Liver (tissue), 9 donors: ENCODE data around the gene LCMT2. TPM values are rescaled to one million over a fixed set of nuclear protein-coding genes. Genes with fewer than 3 reads are reported as not detected.

ENCODE experiments used
- DNase-seq: peaks from one replicate; pipeline ENCODE4 v3.0.0-alpha.2; 2017; ENCODE audit warnings: low spot score
- H3K27ac ChIP-seq, 2 donors: one replicate each; pipeline ENCODE4 v1.7.0; 2013; ENCODE audit warnings: inconsistent platforms in 2 of 2, low read length in 2 of 2, control low read depth in 1 of 2, low read depth in 1 of 2, mild to moderate bottlenecking in 1 of 2
- H3K27me3 ChIP-seq, 4 donors: one replicate each; pipeline versions ENCODE4 v1.6.1 to v1.7.0; 2013; ENCODE audit warnings: low read length in 3 of 4, inconsistent platforms in 1 of 4, mild to moderate bottlenecking in 1 of 4, moderate library complexity in 1 of 4; ENCODE audit not compliant: control insufficient read depth in 4 of 4, insufficient read depth in 4 of 4
- H3K36me3 ChIP-seq, 4 donors: one replicate each; pipeline versions ENCODE4 v1.6.1 to v1.7.0; 2013; ENCODE audit warnings: low read length in 3 of 4, mild to moderate bottlenecking in 3 of 4, low read depth in 1 of 4, moderate library complexity in 1 of 4; ENCODE audit not compliant: control insufficient read depth in 4 of 4, insufficient read depth in 3 of 4
- H3K4me1 ChIP-seq, 4 donors: one replicate each; pipeline versions ENCODE4 v1.6.1 to v1.7.0; 2013; ENCODE audit warnings: low read length in 3 of 4, mild to moderate bottlenecking in 3 of 4, moderate library complexity in 1 of 4; ENCODE audit not compliant: control insufficient read depth in 4 of 4, insufficient read depth in 4 of 4
- H3K4me3 ChIP-seq, 3 donors: one replicate each; pipeline versions ENCODE4 v1.6.1 to v1.7.0; 2013; ENCODE audit warnings: low read length in 3 of 3, control low read depth in 1 of 3, low read depth in 1 of 3, mild to moderate bottlenecking in 1 of 3
- H3K9ac ChIP-seq, 2 donors: one replicate each; pipeline ENCODE4 v1.7.0; 2013; ENCODE audit warnings: low read length in 2 of 2, mild to moderate bottlenecking in 2 of 2, moderate library complexity in 2 of 2, control low read depth in 1 of 2, low read depth in 1 of 2
- H3K9me3 ChIP-seq, 4 donors: one replicate each; pipeline versions ENCODE4 v1.6.1 to v1.7.0; 2013; ENCODE audit warnings: low read length in 3 of 4; ENCODE audit not compliant: control insufficient read depth in 4 of 4
- ATF3 ChIP-seq: IDR thresholded peaks from 2 replicates; pipeline ENCODE4 v1.6.1; 2016; ENCODE audit warnings: antibody characterized with exemption
- EGR1 ChIP-seq, 2 donors: IDR thresholded peaks; 2 replicates each; pipeline ENCODE4 v1.6.1; 2016 to 2018; ENCODE audit warnings: antibody characterized with exemption in 2 of 2, low read depth in 2 of 2
- FOXA2 ChIP-seq: IDR thresholded peaks from 2 replicates; pipeline ENCODE4 v1.6.1; 2016; ENCODE audit warnings: antibody characterized with exemption
- GABPA ChIP-seq, 2 donors: IDR thresholded peaks in 1 of 2; conservative IDR thresholded peaks in 1 of 2; 2 replicates each; pipeline ENCODE4 v1.6.1; 2016; ENCODE audit warnings: antibody characterized with exemption in 2 of 2, mild to moderate bottlenecking in 1 of 2, moderate library complexity in 1 of 2
- HNF4G ChIP-seq: IDR thresholded peaks from 2 replicates; pipeline ENCODE4 v1.6.1; 2016; ENCODE audit warnings: antibody characterized with exemption
- MAX ChIP-seq: IDR thresholded peaks from 2 replicates; pipeline ENCODE4 v1.6.1; 2016; ENCODE audit warnings: antibody characterized with exemption
- NR2F2 ChIP-seq: IDR thresholded peaks from 2 replicates; pipeline ENCODE4 v1.6.1; 2016; ENCODE audit warnings: antibody characterized with exemption
- RAD21 ChIP-seq, 2 donors: IDR thresholded peaks; 2 replicates each; pipeline ENCODE4 v1.6.1; 2016; ENCODE audit warnings: antibody characterized with exemption in 2 of 2, mild to moderate bottlenecking in 2 of 2
- REST ChIP-seq: IDR thresholded peaks from 2 replicates; pipeline ENCODE4 v1.6.1; 2016; ENCODE audit warnings: antibody characterized with exemption, mild to moderate bottlenecking
- RXRA ChIP-seq, 2 donors: IDR thresholded peaks; 2 replicates each; pipeline ENCODE4 v1.6.1; 2017 to 2018; ENCODE audit warnings: antibody characterized with exemption in 2 of 2, mild to moderate bottlenecking in 1 of 2
- TAF1 ChIP-seq: conservative IDR thresholded peaks from 2 replicates; pipeline ENCODE4 v1.6.1; 2016; ENCODE audit warnings: antibody characterized with exemption, mild to moderate bottlenecking
- YY1 ChIP-seq: IDR thresholded peaks from 2 replicates; pipeline ENCODE4 v1.6.1; 2016; ENCODE audit warnings: antibody characterized with exemption, mild to moderate bottlenecking
- WGBS: extraction: QIAGEN DNeasy Blood & Tissue Kit; methylation state at CpG from one replicate; pipeline ENCODE4 v1.1.7; 2013; 5-methylcytosine and 5-hydroxymethylcytosine counted together
- polyA plus RNA-seq, 2 donors: library from polyadenylated mRNA; stranded (reverse) in 1 of 2; unstranded in 1 of 2; fragments of 200-250 nt in 1 of 2; fragments of >200 nt in 1 of 2; fragmentation: Nextera tagmentation in 1 of 2; extraction: Ambion mirVana in 1 of 2; gene quantifications; one replicate each; pipeline versions ENCODE4 v1.2.1 to v1.2.3, GENCODE V29; 2013 to 2015
- total RNA-seq, 2 donors: library from RNA; depleted of rRNA; stranded (reverse); fragments of >200 nt; gene quantifications; one replicate each; pipeline ENCODE4 v1.2.3, GENCODE V29; 2014
- TF ChIP-seq, protein P1 (sequence below): fragments of 150-350 bp; IDR thresholded peaks from 2 replicates; pipeline ENCODE4 v1.5.1; 2017; ENCODE audit warnings: improper control_type of control experiment, low read depth, low read length; ENCODE audit not compliant: missing input control
- donor health status: healthy.
- donor health status: healthy.
- donor health status: healthy.
- donor health status: healthy.
- donor health status: healthy.

The LCMT2 gene
- total and polyA plus RNA-seq, 4 donors: 3.1 to 4.3 (median 3.9) TPM

GRCh38 chr15:43370975-43371974 lies 40.9 kb upstream of the LCMT2 start, which contains the start of the genes TUBGCP4 and ZSCAN29:
Gene TUBGCP4 (plus strand): TSS chr15:43371101. CDS start chr15:43371355, 254 bp downstream.
Gene ZSCAN29 (minus strand): TSS chr15:43371043. CDS start chr15:43369913, 1,130 bp downstream.
- Histone ChIP-seq H3K36me3 (peaks cover 0 to 10% (median 7%) of the 10 kb centered on the region in 4 donors), H3K9me3 (no peaks in the 10 kb centered on the region), H3K4me1 (peaks cover 11 to 26% (median 18%) of the 10 kb centered on the region in 4 donors), H3K27ac (peak within 1 kb of the TSS; percentile 39 to 67), H3K4me3 (peak within 1 kb of the TSS; percentile 89 to 93 (median 92)), H3K27me3 (no peaks in the 10 kb centered on the region), H3K9ac (peak within 1 kb of the TSS; percentile 64 to 93)
- TF ChIP-seq, protein P1, sequence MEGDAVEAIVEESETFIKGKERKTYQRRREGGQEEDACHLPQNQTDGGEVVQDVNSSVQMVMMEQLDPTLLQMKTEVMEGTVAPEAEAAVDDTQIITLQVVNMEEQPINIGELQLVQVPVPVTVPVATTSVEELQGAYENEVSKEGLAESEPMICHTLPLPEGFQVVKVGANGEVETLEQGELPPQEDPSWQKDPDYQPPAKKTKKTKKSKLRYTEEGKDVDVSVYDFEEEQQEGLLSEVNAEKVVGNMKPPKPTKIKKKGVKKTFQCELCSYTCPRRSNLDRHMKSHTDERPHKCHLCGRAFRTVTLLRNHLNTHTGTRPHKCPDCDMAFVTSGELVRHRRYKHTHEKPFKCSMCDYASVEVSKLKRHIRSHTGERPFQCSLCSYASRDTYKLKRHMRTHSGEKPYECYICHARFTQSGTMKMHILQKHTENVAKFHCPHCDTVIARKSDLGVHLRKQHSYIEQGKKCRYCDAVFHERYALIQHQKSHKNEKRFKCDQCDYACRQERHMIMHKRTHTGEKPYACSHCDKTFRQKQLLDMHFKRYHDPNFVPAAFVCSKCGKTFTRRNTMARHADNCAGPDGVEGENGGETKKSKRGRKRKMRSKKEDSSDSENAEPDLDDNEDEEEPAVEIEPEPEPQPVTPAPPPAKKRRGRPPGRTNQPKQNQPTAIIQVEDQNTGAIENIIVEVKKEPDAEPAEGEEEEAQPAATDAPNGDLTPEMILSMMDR: peak; percentile 34
- TF ChIP-seq NR2F2 (no peak), FOXA2 (no peak), HNF4G (no peak), EGR1 (IDR thresholded peaks at IDR 0.05; ENCODE audit: low read depth in 2 of 2) (no peak), RAD21 (IDR thresholded peaks at IDR 0.05) (no peak), GABPA (IDR thresholded peaks at IDR 0.05 in 1 of 2, conservative IDR thresholded peaks at IDR 0.05 in 1 of 2) (peak in 1 of 2 donors; percentile 74), RXRA (IDR thresholded peaks at IDR 0.05) (peak in 1 of 2 donors; percentile 15), ATF3 (no peak), YY1 (no peak), TAF1 (peak; percentile 6), MAX (no peak)
- peak; percentile 86 for DNase-seq
- 2% methylated on average over 66 of the region's 66 CpGs for WGBS

DNA sequence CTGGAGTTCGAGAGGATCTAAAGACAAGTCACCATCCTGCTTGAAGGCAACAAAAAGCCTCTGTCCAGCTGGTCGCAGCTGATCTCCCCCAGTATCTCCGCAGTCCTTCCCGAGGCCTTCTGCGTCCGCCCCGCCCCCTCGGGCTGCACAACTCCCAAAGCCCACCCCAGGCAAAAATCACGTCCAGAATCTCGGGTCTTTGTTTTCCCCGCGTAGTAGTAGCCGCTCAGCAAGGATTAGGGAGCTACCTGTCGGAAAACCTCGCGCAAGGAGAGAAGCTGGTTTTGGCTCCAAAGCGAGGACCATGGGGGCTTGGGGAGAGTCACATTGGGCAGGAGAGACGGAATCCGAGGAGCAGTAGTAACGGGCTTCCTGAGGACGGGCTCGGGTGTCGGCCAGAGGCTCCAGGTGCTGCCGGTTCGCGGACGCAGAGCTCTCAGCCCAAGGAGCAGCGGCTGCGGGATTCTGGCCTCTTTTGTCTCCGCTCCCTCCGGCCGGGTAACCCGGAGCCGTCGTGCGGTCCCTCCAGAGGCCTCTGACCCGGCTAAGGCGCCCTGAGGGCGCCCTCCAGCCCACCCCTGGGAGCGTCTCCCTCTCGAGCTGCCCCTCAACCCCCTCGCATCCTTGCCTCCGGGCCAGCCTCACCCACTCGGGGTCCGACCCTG lies 40.1 kb upstream of the LCMT2 start:
- Histone ChIP-seq H3K9ac (peak overlapping the region; percentile 61 to 93), H3K4me1 (peaks cover 11 to 26% (median 18%) of the 10 kb centered on the region in 4 donors), H3K4me3 (peak overlapping the region; percentile 70 to 93 (median 89)), H3K27ac (peak overlapping the region in 1 of 2 donors; percentile 39), H3K27me3 (no peaks in the 10 kb centered on the region), H3K36me3 (peaks cover 0 to 17% (median 12%) of the 10 kb centered on the region in 4 donors), H3K9me3 (peaks cover 0 to 4% (median 0%) of the 10 kb centered on the region in 4 donors)
- WGBS: 1% methylated on average over 45 of the region's 45 CpGs
- DNase-seq: peak; percentile 44
- TF ChIP-seq YY1 (no peak), TAF1 (no peak), NR2F2 (no peak), REST (peak; percentile 31)
